HAP-1 (cell line): ENCODE data around the gene PPP3CB.

ENCODE experiments used
- DNase-seq, 2 experiments: peaks; one replicate each; pipeline ENCODE4 v3.0.0-alpha.2; 2016 to 2020; ENCODE audit warnings: low spot score in 2 of 2
- H3K27me3 ChIP-seq: fragments of 250-450 bp; sonication (Bioruptor Pico); 2 replicates; pipeline ENCODE4 v1.5.1; 2020; ENCODE audit warnings: low read depth, mild to moderate bottlenecking, moderate library complexity
- H3K36me3 ChIP-seq: fragments of 250-450 bp; sonication (Bioruptor Pico); replicated peaks from 2 replicates; pipeline ENCODE4 v1.5.1; 2020; ENCODE audit warnings: mild to moderate bottlenecking
- H3K4me1 ChIP-seq: fragments of 250-450 bp; sonication (Bioruptor Pico); 2 replicates; pipeline ENCODE4 v1.5.1; 2020; ENCODE audit warnings: mild to moderate bottlenecking
- H3K4me3 ChIP-seq: fragments of 250-450 bp; sonication (Bioruptor Pico); 2 replicates; pipeline ENCODE4 v1.5.1; 2020; ENCODE audit warnings: mild to moderate bottlenecking, moderate library complexity
- H3K9me3 ChIP-seq: fragments of 250-450 bp; sonication (Bioruptor Pico); 2 replicates; pipeline ENCODE4 v1.5.1; 2020; ENCODE audit warnings: mild to moderate bottlenecking, moderate library complexity
- in situ Hi-C: fragments of 300-500 bp; cut with MboI; formaldehyde crosslinking; loops from 3 replicates; pipeline ENCODE4 v1.14.3; 2020; ENCODE audit warnings: low sequenced_read_pairs, inconsistent platforms, mixed read lengths

Gene PPP3CB

GRCh38 chr10:73465978-73466726, 29.7 kb downstream of the PPP3CB start:
- no peak for DNase-seq
- no peaks in the 10 kb centered on the region for H3K27me3 ChIP-seq
- peaks cover 36% of the 10 kb centered on the region for H3K36me3 ChIP-seq
- no peaks in the 10 kb centered on the region for H3K4me1 ChIP-seq
- in situ Hi-C loops: no loop called here
- no peaks in the 10 kb centered on the region for H3K9me3 ChIP-seq
- H3K4me3 ChIP-seq: no peak overlapping the region

GRCh38 chr10:73460897-73461296, 34.9 kb downstream of the PPP3CB start:
- Histone ChIP-seq H3K4me3 (no peak overlapping the region), H3K27me3 (no peaks in the 10 kb centered on the region), H3K9me3 (no peaks in the 10 kb centered on the region), H3K36me3 (peaks cover 16% of the 10 kb centered on the region), H3K4me1 (no peaks in the 10 kb centered on the region)
- DNase-seq: no peak
- in situ Hi-C loops: no loop called here

GRCh38 chr10:73459683-73460314, 36.0 kb downstream of the PPP3CB start:
- Histone ChIP-seq H3K36me3 (peaks cover 9% of the 10 kb centered on the region; the same call in 1 of the 2 replicates), H3K4me3 (no peak overlapping the region), H3K27me3 (no peaks in the 10 kb centered on the region), H3K4me1 (no peaks in the 10 kb centered on the region), H3K9me3 (no peaks in the 10 kb centered on the region)
- in situ Hi-C loops: no loop called here
- no peak for DNase-seq

GRCh38 chr10:73456187-73456890, 39.5 kb downstream of the PPP3CB start:
- Histone ChIP-seq H3K4me1 (no peaks in the 10 kb centered on the region), H3K9me3 (no peaks in the 10 kb centered on the region), H3K4me3 (no peak overlapping the region), H3K36me3 (peaks cover 6% of the 10 kb centered on the region; the same call in 1 of the 2 replicates), H3K27me3 (no peaks in the 10 kb centered on the region)
- DNase-seq: no peak
- in situ Hi-C loops: no loop called here

- H3K9me3 ChIP-seq: no peaks in the 10 kb centered on the region
- no peak overlapping the region for H3K4me3 ChIP-seq
- in situ Hi-C loops: no loop called here
- no peak for DNase-seq
- no peaks in the 10 kb centered on the region for H3K27me3 ChIP-seq
- H3K36me3 ChIP-seq: no peaks in the 10 kb centered on the region
- peaks cover under 1% of the 10 kb centered on the region; the same call in 1 of the 2 replicates for H3K4me1 ChIP-seq
Observed at GRCh38 chr10:73449113-73449512, 46.7 kb downstream of the PPP3CB start.

- Histone ChIP-seq H3K4me1 (peaks cover 8% of the 10 kb centered on the region), H3K27me3 (no peaks in the 10 kb centered on the region), H3K4me3 (no peak overlapping the region), H3K9me3 (no peaks in the 10 kb centered on the region), H3K36me3 (no peaks in the 10 kb centered on the region)
- in situ Hi-C loops: no loop called here
- DNase-seq: no peak
Observed at GRCh38 chr10:73448384-73448783, 47.4 kb downstream of the PPP3CB start.

GRCh38 chr10:73446926-73447325, 48.9 kb downstream of the PPP3CB start:
- Histone ChIP-seq H3K9me3 (no peaks in the 10 kb centered on the region), H3K4me3 (no peak overlapping the region), H3K27me3 (no peaks in the 10 kb centered on the region), H3K36me3 (no peaks in the 10 kb centered on the region), H3K4me1 (peaks cover 9% of the 10 kb centered on the region)
- in situ Hi-C loops: no loop called here
- DNase-seq: no peak

- H3K4me3 ChIP-seq: no peak overlapping the region
- H3K27me3 ChIP-seq: no peaks in the 10 kb centered on the region
- peaks cover 9% of the 10 kb centered on the region for H3K4me1 ChIP-seq
- DNase-seq: no peak
- in situ Hi-C loops: no loop called here
- peaks cover 3% of the 10 kb centered on the region; the same call in 1 of the 2 replicates for H3K36me3 ChIP-seq
- H3K9me3 ChIP-seq: no peaks in the 10 kb centered on the region
Observed at GRCh38 chr10:73444457-73444856, 51.4 kb downstream of the PPP3CB start.

- peaks cover 9% of the 10 kb centered on the region for H3K4me1 ChIP-seq
- H3K36me3 ChIP-seq: peaks cover 3% of the 10 kb centered on the region; the same call in 1 of the 2 replicates
- no peak overlapping the region for H3K4me3 ChIP-seq
- no peak for DNase-seq
- H3K9me3 ChIP-seq: no peaks in the 10 kb centered on the region
- in situ Hi-C loops: no loop called here
- H3K27me3 ChIP-seq: no peaks in the 10 kb centered on the region
Observed at GRCh38 chr10:73439605-73440312, 56.1 kb downstream of the PPP3CB start.

GRCh38 chr10:73439055-73439454, 56.8 kb downstream of the PPP3CB start:
- H3K27me3 ChIP-seq: no peaks in the 10 kb centered on the region
- peaks cover 8% of the 10 kb centered on the region for H3K4me1 ChIP-seq
- in situ Hi-C loops: no loop called here
- H3K36me3 ChIP-seq: peaks cover 3% of the 10 kb centered on the region; the same call in 1 of the 2 replicates
- no peak overlapping the region for H3K4me3 ChIP-seq
- no peaks in the 10 kb centered on the region for H3K9me3 ChIP-seq
- DNase-seq: no peak

- H3K9me3 ChIP-seq: no peaks in the 10 kb centered on the region
- in situ Hi-C loops: no loop called here
- no peaks in the 10 kb centered on the region for H3K4me1 ChIP-seq
- DNase-seq: no peak
- H3K4me3 ChIP-seq: no peak within 1 kb of the TSS
- no peaks in the 10 kb centered on the region; the same call in 1 of the 2 replicates for H3K36me3 ChIP-seq
- no peaks in the 10 kb centered on the region for H3K27me3 ChIP-seq
Observed at GRCh38 chr10:73433538-73433867, 62.3 kb downstream of the PPP3CB start, which contains the start of gene MSS51. MSS51 (minus strand) TSS chr10:73433561; CDS start chr10:73428284, 5,277 bp downstream.

- DNase-seq: no peak
- H3K36me3 ChIP-seq: no peaks in the 10 kb centered on the region; the same call in 1 of the 2 replicates
- no peak overlapping the region for H3K4me3 ChIP-seq
- H3K9me3 ChIP-seq: no peaks in the 10 kb centered on the region
- no peaks in the 10 kb centered on the region for H3K27me3 ChIP-seq
- in situ Hi-C loops: no loop called here
- no peaks in the 10 kb centered on the region for H3K4me1 ChIP-seq
Observed at GRCh38 chr10:73432646-73433537, 62.9 kb downstream of the PPP3CB start.

- H3K9me3 ChIP-seq: no peaks in the 10 kb centered on the region
- no peak overlapping the region for H3K4me3 ChIP-seq
- H3K27me3 ChIP-seq: no peaks in the 10 kb centered on the region
- H3K36me3 ChIP-seq: peaks cover 17% of the 10 kb centered on the region
- no peaks in the 10 kb centered on the region for H3K4me1 ChIP-seq
- DNase-seq: no peak
- in situ Hi-C loops: no loop called here
Observed at GRCh38 chr10:73426318-73426717, 69.5 kb downstream of the PPP3CB start.
